LoVo (cell line): ENCODE measurements around the gene PCDHGC5.

ENCODE experiments used
- DNase-seq: peaks from one replicate; pipeline ENCODE4 v3.0.0-alpha.2; 2016; ENCODE audit warnings: low spot score

Gene PCDHGC5

GRCh38 chr5:141533897-141534296 is 45.0 kb downstream of the PCDHGC5 start:
- DNase-seq = no peak

- DNase-seq = no peak
Measured at GRCh38 chr5:141534492-141535213, 45.8 kb downstream of the PCDHGC5 start.
